Hepatocyte (in vitro differentiated cells): Measurements from ENCODE around the gene RPS6KA2.

Experiments
- CTCF ChIP-seq: fragments of 200-600 bp; sonication (generic); IDR thresholded peaks from 2 replicates; pipeline ENCODE4 v1.5.1; 2016; ENCODE audit warnings: antibody characterized with exemption, mild to moderate bottlenecking; ENCODE audit not compliant: poor library complexity
- EZH2 ChIP-seq: fragments of 200-600 bp; sonication (generic); IDR thresholded peaks from 2 replicates; pipeline ENCODE4 v1.6.1; 2016; ENCODE audit warnings: antibody characterized with exemption, mild to moderate bottlenecking, borderline replicate concordance
- EZH2phosphoT487 ChIP-seq: fragments of 200-600 bp; sonication (generic); IDR thresholded peaks from one replicate; pipeline ENCODE4 v1.6.1; 2018; ENCODE audit warnings: antibody characterized with exemption, mild to moderate bottlenecking, low read depth, moderate library complexity; ENCODE audit not compliant: unreplicated experiment, severe bottlenecking

- TF ChIP-seq CTCF (no peak), EZH2 (no peak), EZH2phosphoT487 (no peak)
Measured at GRCh38 chr6:166553563-166554271, 73.3 kb downstream of the RPS6KA2 start.
